Measurements from ENCODE around the gene USP7. TPM values are rescaled to one million over a fixed set of nuclear protein-coding genes. Genes with fewer than 3 reads are reported as not detected.
A peak's percentile ranks its signal among the peaks of the same experiment; 100 is the strongest.

The USP7 gene
- total and polyA plus RNA-seq, 3 donors from 2014 or later, result 159 to 173 (median 172) TPM

GRCh38 chr16:8967132-8967821 lies 3.6 kb upstream of the USP7 start:
- DNase-seq, result no peak
- H3K27ac ChIP-seq, result no peak overlapping the region
- no peak overlapping the region for H3K4me3 ChIP-seq
- H3K36me3 ChIP-seq (ENCODE audit: low read depth, missing control alignments), result no peaks in the 10 kb centered on the region
- no peaks in the 10 kb centered on the region for H3K9me3 ChIP-seq
- intact Hi-C loops (cut with DNase I; ENCODE audit: low total_unique reads), result no loop called here
- TF ChIP-seq POLR2A (IDR thresholded peaks at IDR 0.05), result no peak
- TF ChIP-seq CTCF (IDR thresholded peaks at IDR 0.05), result no peak
- 63 to 69% methylated on average over 8 of the region's 8 CpGs for WGBS, 2 donors
- H3K4me1 ChIP-seq, result peaks cover 3% of the 10 kb centered on the region
- H3K27me3 ChIP-seq, result no peaks in the 10 kb centered on the region

- intact Hi-C loops (cut with DNase I; ENCODE audit: low total_unique reads), result no loop called here
- TF ChIP-seq CTCF (IDR thresholded peaks at IDR 0.05), result no peak
- no peak for TF ChIP-seq POLR2A (IDR thresholded peaks at IDR 0.05)
- no peaks in the 10 kb centered on the region for H3K36me3 ChIP-seq (ENCODE audit: low read depth, missing control alignments)
- no peaks in the 10 kb centered on the region for H3K27me3 ChIP-seq
- H3K4me1 ChIP-seq, result peaks cover 8% of the 10 kb centered on the region
- no peak overlapping the region for H3K4me3 ChIP-seq
- 93 to 95% methylated on average over 3 of the region's 3 CpGs for WGBS, 2 donors
- DNase-seq, result no peak
- H3K9me3 ChIP-seq, result no peaks in the 10 kb centered on the region
- no peak overlapping the region for H3K27ac ChIP-seq
These were observed 3.1 kb upstream of the USP7 start for GRCh38 chr16:8966817-8967131.

GRCh38 chr16:8964462-8964861 lies 756 bp upstream of the USP7 start:
- intact Hi-C loops (cut with DNase I; ENCODE audit: low total_unique reads), result no loop called here
- TF ChIP-seq CTCF (IDR thresholded peaks at IDR 0.05) (no peak), POLR2A (IDR thresholded peaks at IDR 0.05) (no peak)
- 37 to 40% methylated on average over 6 of the region's 6 CpGs for WGBS, 2 donors
- Histone ChIP-seq H3K9me3 (no peaks in the 10 kb centered on the region), H3K27me3 (no peaks in the 10 kb centered on the region), H3K36me3 (ENCODE audit: low read depth, missing control alignments) (no peaks in the 10 kb centered on the region), H3K4me1 (peaks cover 31% of the 10 kb centered on the region), H3K27ac (peak overlapping the region; percentile 59 to 87), H3K4me3 (peak overlapping the region; percentile 63 to 67)
- DNase-seq, result no peak

- Histone ChIP-seq H3K9me3 (no peaks in the 10 kb centered on the region), H3K36me3 (ENCODE audit: low read depth, missing control alignments) (no peaks in the 10 kb centered on the region), H3K4me3 (peak overlapping the region; percentile 77 to 81), H3K4me1 (peaks cover 43% of the 10 kb centered on the region), H3K27me3 (no peaks in the 10 kb centered on the region), H3K27ac (peak overlapping the region; percentile 72 to 87)
- no peak for DNase-seq
- TF ChIP-seq POLR2A (IDR thresholded peaks at IDR 0.05) (no peak), CTCF (IDR thresholded peaks at IDR 0.05) (no peak)
- intact Hi-C loops (cut with DNase I; ENCODE audit: low total_unique reads), result no loop called here
- WGBS, 2 donors, result 1 to 2% methylated on average over 9 to 23 of the region's 146 CpGs
These were observed 491 bp downstream of the USP7 start for GRCh38 chr16:8963010-8963820.

Measured in testis (tissue), 3 donors.